GM18517 (cell line): ENCODE measurements around the gene WWTR1.

Experiments used
- ATAC-seq: cut with Tn5 transposase; IDR thresholded peaks from one replicate; pipeline ENCODE4 v1.9.1; 2021; ENCODE audit warnings: mild to moderate bottlenecking, moderate library complexity; ENCODE audit not compliant: unreplicated experiment

Gene WWTR1

GRCh38 chr3:149536429-149536828, 121.4 kb downstream of the WWTR1 start:
- ATAC-seq: no peak

- no peak for ATAC-seq
Measured at GRCh38 chr3:149535333-149535685, 122.5 kb downstream of the WWTR1 start.

GRCh38 chr3:149534671-149535332, 123.0 kb downstream of the WWTR1 start:
- no peak for ATAC-seq

DNA sequence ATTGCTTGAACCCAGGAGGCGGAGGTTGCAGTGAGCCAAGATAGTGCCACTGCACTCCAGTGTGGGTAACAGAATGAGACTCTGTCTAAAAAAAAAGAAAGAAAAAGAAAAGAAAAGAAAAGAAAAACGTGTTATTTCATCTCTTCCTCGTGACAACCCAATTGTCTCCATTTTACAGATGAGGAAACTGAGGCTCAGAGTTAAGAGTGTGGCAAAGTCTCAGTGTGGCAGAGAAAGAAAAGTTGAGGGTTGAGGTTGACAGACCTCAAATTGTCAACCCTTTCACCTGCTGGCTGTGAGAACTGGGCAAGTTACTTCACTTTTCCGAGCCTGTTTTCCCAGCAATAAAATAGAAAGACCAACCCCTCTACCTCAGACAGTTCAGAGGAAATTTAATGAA, 123.7 kb downstream of the WWTR1 start:
- no peak for ATAC-seq

DNA sequence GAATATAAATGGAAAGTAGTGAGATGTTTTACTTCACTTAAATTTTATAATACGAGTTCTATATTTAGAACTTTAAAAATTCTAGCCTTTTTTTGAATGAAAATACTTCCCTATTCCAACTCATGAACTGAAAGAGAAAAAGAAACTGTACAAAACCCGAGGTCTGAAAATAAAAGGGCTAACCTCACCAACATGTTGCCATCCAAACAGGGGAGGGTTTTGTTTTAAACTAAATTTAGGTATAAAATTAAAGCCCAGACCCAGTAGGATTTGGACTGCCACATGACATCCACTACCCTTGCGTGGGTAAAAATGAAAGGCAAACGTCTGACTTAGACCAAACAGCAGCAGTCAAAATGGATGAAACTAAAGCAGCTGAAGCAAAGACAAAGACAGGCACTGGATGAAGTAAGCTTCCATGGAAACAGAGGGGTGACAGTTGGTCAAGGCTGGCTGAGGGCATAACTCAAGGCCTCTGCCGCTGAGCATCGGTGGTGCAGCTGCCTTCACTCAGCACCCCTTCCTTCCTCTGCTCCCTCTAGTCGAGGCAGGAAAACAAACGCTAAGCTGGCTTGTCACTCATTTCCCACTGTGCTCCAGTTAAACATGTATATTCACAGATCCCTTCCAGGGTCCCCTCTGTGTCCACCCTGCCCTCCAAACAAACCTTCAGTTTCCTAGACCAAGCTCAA, 125.2 kb downstream of the WWTR1 start:
- ATAC-seq: no peak

DNA sequence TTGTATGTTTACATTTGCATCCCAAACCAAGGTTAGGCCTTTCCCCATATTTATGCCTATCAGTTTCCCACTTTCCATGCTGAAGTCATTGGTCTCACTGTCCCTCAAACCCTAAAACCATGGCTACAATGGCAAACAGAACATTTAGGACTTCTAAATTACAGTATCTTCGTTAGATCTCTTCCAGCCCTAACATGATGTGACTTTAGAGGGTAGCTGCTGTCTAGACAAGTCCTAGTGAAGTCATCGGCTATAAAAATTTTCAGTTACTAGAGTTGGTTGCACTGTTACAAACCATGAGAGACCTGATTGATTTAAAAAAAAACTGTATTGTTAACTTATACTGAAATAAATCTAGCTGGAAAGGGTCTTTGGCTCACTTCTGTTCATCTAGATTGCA, 128.7 kb downstream of the WWTR1 start:
- ATAC-seq: no peak

DNA sequence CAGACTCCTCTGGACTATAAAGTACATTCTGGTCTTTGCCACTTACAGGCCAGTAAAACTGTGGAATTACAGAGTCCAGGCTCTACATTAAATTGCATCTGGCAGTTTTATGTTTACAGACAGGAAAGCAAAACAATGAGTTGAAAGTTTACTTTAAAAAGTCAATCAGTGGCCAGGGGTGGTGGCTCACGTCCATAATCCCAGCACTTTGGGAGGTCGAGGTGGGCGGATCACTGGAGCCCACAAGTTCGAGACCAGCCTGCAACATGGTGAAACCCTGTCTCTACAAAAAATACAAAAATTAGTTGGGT, 129.5 kb downstream of the WWTR1 start:
- no peak for ATAC-seq

DNA sequence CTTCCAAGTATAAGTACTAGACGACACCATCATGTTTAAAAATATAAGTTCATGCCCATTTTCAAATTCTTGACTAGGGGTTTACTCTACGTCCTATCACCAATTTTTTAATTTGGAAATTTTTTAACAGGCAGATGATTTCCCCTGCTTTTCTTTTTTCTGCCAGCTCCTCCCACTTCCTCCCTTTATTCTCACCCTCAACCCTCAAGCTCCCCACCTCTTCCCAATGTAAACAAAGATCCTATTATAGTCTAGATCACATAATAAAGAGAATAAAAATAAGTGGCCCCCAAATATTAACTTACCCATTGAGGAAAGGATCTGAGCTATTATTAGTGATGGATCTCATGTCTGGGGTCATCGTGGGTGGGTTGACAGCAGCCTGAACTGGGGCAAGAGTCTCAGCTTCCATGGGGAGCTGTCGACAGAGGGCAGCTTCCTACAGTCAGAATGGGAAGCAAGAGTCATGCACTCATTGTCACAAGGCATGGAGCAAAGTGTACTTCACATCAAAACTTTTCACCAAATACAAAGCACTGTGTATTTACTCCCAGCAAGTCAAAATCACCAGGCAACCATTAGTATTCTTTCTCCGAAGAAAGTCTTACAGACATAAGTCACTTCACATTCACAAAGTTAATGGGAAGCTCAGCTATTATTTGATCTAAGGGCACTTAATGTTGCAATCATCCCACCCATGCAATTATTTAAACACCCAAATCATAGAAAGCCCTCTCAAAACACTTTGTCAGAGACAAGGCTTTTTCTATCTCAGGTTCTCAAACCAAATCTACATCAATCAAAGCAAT, 130.1 kb downstream of the WWTR1 start:
- no peak for ATAC-seq

- no peak for ATAC-seq
Measured at GRCh38 chr3:149523512-149524299, 134.1 kb downstream of the WWTR1 start.

GRCh38 chr3:149519912-149520311, 137.9 kb downstream of the WWTR1 start:
- ATAC-seq: no peak

DNA sequence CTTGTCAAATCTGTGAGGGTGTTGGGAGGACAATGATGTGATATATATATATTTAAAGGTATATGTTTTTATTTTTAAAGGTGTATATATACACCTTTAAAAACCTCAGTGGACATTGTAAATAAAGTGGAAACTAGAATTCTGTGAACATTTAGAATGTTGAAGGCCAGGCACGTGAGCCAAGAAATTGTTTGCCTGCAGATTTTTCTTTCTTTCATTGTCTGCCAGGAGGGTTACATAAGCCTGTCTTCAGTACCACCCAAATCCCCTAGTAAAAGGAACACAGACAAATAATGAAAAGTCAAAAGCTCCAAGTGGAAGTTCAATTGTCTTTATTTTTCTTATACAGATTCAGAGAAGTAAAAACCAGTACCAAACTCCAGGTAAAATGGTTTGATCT, 140.9 kb downstream of the WWTR1 start:
- no peak for ATAC-seq

DNA sequence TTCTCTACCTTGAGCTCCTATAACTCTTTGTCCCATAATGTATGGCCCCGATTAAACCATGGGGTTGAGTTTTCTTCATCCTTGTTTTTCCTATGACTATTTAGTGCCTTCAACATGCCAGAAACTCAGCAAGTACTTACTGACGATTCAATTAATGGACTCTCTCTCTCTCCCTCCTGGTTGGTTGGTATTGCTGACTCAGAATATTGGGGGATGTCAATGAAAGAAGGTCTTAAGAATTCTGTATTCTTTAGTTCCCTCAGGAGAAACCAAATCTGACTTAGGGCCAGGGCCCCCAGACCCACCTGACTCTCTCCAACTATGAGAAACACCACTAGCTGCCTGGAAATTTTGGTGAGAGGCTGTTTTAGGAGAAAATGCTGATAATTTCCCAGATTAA, 142.6 kb downstream of the WWTR1 start:
- no peak for ATAC-seq

GRCh38 chr3:149514471-149514870, 143.4 kb downstream of the WWTR1 start:
- no peak for ATAC-seq

DNA sequence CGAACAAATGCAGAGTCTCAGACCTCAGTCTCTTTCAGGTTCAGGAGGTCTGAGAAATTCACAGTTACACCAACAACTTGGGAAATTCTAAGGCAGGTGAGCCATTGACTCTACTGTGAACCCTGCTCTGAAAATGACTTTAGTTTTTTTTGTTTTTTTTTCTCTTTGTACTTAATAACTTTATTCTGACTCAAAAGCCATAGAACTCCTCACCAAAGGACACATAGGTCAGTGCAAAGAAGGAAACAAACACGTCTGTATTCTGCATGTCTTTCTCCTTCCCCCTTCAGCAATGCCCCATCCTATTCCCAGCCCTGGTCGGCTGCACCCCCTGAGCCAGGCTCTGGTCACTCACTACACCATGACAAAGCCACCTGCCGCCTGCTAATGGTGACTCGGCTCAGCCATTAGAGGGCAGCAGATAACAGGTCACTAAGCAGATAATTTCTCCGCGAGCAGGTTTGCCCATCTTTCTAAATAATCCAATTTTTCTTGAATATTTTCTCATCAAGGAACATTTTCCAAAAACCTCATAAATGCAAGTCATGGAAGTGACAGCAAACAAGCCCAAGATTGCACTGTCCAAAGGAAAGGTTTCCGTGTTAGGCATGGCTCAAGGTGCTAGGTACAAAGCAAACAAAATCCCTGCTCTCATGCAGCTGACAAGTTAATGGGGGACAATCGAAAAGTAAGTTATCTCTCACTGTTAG, 145.6 kb downstream of the WWTR1 start:
- ATAC-seq: peak; percentile 67

DNA sequence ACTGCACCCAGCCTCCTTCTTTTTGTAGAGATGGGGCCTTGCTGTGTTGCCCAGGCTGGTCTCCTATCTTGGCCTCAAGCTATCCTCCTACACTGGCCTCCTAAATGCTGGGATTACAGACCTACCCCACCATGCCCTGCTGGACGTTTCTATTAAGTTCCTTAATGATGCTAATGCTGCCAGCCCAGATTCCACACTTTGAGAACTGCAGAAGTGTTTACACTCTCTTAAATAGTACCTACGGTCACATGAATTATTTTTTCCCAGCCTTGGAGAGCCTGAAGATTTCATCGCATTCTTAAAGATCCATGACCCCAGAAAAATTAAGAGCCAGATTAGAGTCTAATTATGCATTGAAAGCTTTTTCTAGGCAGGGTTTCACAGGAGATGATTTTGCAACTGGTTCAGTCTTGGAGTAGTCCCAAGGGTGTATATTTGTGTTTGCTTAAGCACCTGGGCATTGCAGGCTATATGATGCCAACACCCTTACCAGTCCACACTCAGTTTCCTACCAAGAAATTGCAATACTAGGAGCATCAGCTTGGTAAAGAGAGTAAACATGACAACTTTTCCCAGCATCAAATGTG, 146.7 kb downstream of the WWTR1 start:
- no peak for ATAC-seq

DNA sequence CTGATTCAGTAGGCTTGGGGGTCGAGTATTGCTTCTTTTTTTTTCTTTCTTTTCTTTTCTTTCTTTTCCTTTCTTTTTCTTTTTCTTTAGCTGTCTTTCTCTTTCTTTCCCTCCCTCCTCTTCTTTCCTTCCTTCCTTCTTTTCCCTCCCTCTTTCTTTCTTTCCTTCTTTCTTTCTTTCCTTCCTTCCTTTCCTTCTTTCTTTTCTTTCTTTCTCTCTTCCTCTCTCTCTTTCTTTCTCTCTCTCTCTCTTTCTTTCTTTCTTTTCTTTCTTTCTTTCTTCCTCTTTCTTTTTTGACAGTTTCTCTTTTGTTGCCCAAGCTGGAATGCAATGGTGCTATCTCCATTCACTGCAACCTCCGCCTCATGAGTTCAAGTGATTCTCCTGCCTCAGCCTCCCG, 147.3 kb downstream of the WWTR1 start:
- no peak for ATAC-seq

DNA sequence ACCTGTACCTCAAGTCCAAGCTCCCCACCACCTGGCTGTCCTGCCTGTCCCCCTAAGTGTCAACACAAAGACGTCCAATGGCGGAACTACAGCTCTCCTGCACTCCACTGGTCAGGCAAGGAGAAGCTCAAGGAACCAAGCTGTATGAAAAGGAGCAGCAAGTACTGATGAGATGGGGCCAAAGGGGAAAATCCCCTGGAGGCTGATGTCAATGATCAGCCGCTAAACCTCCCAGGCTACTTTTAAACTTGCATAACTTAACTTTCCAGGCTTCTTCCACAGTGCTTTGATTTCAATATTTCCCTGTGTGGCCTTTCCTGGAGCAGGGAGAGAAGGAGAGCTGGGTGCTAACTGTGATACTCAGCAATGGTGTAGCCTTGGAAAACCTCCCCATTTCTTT, 148.3 kb downstream of the WWTR1 start:
- no peak for ATAC-seq

DNA sequence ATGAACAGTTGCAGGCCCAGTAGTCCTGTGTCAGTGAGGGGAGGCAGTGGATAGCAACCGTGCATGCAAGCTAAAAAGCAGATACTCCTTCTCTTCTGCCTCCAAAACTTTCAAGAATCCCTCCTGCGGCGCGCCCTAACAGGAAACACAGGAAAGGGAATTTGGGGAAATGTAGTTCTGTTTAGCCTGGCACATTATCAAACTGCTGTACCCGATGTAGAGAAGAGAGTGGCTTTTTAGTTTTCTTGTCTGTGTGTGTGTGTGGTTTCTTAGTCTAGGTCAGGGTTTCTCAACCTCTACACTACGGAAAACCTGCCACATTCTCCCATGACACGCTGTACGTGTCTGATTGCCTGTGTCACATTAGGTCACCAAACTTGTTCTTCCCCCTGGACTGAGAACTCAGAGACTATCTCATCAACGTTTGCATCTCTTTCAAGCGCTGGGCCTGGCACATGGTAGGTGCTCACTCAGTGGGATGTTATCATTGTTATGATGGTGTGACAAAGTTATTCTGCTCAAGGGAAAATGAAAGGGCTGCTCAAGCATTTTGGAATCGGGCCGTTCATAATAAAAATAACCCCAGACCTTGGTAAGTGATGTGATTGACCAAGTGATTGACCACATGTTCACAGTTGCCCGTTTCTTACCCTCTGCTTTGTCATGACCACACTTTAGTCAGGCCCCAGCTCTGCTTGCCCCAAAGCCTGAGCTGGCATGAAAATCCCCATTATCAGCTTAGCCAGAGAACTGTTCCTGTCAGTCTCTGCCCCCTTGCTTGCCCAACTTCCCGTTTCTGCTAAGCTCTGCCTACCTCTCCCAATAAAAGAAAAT, 150.1 kb downstream of the WWTR1 start:
- ATAC-seq: no peak

- ATAC-seq: no peak
Measured at GRCh38 chr3:149506965-149507364, 150.9 kb downstream of the WWTR1 start.

DNA sequence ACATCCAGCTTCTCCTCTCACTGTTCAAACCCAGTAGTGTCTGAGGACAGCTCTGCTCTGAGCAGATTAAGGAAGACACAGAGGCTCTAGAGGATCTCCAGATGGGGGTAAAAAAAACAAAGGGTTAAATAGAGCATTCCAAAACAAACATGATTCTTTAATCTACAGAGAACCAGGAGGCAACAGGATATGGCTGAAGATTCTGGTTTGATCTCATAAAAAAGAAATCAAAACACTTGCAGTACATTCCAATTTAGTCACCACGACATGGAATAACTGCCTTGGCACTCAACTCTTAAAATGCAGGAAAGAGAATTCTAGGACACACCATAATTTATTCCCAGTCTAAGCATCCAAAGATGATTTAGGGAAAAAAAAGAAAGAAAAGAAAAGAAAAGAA, 151.3 kb downstream of the WWTR1 start:
- no peak for ATAC-seq
